ENCODE measurements around the gene ANGPTL2. TPM values are rescaled to one million over a fixed set of nuclear protein-coding genes. Genes with fewer than 3 reads are reported as not detected.

ANGPTL2 gene
- total and polyA plus RNA-seq, 9 of the 15 experiments (the other 6 are each of a cell fraction or from before 2014, with no cell fraction given): not detected

DNA sequence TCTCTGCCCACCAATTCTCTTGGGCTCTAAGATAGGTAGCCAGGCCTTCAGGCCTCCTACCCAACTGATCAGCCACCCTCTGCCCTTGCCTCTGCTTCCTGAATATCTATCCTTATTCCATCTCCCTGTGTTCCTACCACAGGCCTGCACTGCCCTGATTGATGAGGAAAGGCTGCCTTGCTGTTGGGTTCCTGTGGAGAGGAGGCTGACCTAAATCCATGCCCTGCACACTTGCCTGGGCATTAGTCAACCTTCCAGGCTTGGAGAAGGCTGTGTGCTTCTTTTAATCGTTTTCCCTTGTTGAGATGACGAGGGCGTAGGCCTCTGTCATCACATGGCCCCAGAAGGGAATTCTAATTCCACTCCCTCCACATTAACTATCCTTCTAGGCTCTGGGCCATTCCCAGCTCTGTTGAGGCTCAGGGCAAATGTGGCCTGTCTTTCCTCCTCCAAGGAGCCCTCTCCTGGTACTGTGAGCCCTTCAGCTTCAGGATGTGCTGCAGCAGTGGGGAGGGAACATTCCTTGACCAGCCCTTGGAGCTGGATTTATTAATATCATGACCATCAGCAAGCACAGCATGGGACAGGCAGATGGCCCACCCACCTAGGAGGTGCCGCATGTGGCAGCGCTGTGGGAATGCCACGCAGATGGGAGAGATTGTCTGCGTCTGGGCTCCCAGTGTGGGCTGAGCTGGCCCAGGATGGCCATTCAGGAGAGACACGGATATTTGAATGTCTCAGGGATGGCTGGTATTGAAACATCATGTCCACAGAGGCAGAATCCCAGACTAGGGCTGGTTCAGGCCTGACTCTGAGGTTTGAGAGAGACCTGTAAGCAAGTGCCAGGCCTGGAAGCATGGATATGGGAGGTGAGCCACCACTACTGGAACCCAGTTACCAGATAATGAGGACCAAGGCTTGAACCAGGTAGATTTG lies 40.9 kb downstream of the ANGPTL2 start:
- no peaks in the 10 kb centered on the region; a peak in 1 of 5 replicates for H3K4me1 ChIP-seq (replicated peaks in 1 of 2; ENCODE audit: control insufficient read depth in 2 of 2, insufficient read depth in 2 of 2, low read length in 2 of 2)
- H4K20me1 ChIP-seq (replicated peaks; ENCODE audit: control insufficient read depth, insufficient read depth, low read length): 0 out of 2 replicates have a peak, but pooled peaks cover 4% of the 10 kb centered on the region
- no peak overlapping the region for H3K4me3 ChIP-seq
- DNase-seq (ENCODE audit: extremely low read depth in 1 of 4, low spot score in 3 of 4) (no peak), FAIRE-seq (no peak), ATAC-seq (no peak)
- H3K9me3 ChIP-seq (replicated peaks; ENCODE audit: control insufficient read depth, insufficient read depth, low read depth, low read length): no peaks in the 10 kb centered on the region
- intact Hi-C loops (cut with micrococcal nuclease) (no loop called here), in situ Hi-C loops (cut with MboI) (loop anchor here (10.0 kb wide), 1 partner anchor 243 kb away; no protein-coding TSS in a partner anchor)
- no peak overlapping the region for H3K9ac ChIP-seq (ENCODE audit: insufficient read depth in 1 of 2, low read depth in 2 of 2, low read length in 2 of 2)
- H3K36me3 ChIP-seq (ENCODE audit: control insufficient read depth, insufficient read depth, low read length): no peaks in the 10 kb centered on the region
- WGBS (ENCODE audit: insufficient coverage, low coverage, missing lambda C conversion rate): 0% methylated on average over 7 of the region's 8 CpGs
- no peak overlapping the region for H3K4me2 ChIP-seq (ENCODE audit: insufficient read depth, low read length)
- ChIA-PET CTCF (ENCODE audit: low intra/inter-chr PET ratio) (no interaction called here), POLR2A (interaction anchor here (1.3 kb wide), 1 partner anchor 22 kb away, joined by 3 read pairs; no protein-coding TSS in a partner anchor)
- H2AFZ ChIP-seq (ENCODE audit: low read depth, low read length): no peak overlapping the region
- BruUV-seq (replicated peaks): no TSS peak
- TF ChIP-seq ZNF586 (CRISPR knock-in tag; conservative IDR thresholded peaks at IDR 0.05) (no peak), CHD2 (IDR thresholded peaks at IDR 0.05; ENCODE audit: low read depth, low read length) (no peak), ETV5 (CRISPR knock-in tag; IDR thresholded peaks at IDR 0.05; ENCODE audit: low read depth) (no peak), MAFK (IDR thresholded peaks at IDR 0.05; ENCODE audit: low read length) (no peak)
- H3K79me2 ChIP-seq (ENCODE audit: control insufficient read depth, insufficient read depth, low read length): no peaks in the 10 kb centered on the region
- no peak overlapping the region for H3K27ac ChIP-seq (ENCODE audit: extremely low read depth, low read depth, low read length)
- peaks cover 2 to 41% of the 10 kb centered on the region in 2 experiments; a peak in 4 of 5 replicates for H3K27me3 ChIP-seq (ENCODE audit: control insufficient read depth in 2 of 2, insufficient read depth in 2 of 2, low read length in 2 of 2)
- peaks cover 3% of the 10 kb centered on the region for H3K9me1 ChIP-seq (ENCODE audit: control insufficient read depth, insufficient read depth, low read length)

All from K562 (cell line).